HG03442 (cell line): ENCODE results near the gene TM4SF4.

Experiments
- ATAC-seq: cut with Tn5 transposase; IDR thresholded peaks from one replicate; pipeline ENCODE4 v1.9.1; 2021; ENCODE audit warnings: mild to moderate bottlenecking, moderate library complexity; ENCODE audit not compliant: unreplicated experiment

TM4SF4 gene

DNA sequence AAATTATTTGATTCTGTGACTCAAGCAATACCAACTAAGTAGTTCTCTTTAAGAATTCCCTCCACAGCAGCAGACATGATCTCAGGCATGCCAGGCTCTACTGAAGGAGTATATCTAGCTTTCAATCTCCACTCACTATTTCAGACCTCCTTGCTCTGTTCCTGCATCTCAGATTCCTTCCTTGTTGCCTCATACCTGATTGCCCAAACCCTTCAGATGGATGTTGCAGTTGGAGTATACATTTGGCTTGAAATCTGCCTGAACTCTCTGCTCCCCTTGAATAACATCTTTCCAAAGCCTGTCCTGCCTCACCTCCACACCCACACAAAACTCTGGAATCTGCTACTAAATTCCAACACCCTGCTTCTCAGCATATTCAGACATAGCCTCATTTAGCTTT lies 19.8 kb upstream of the TM4SF4 start:
- ATAC-seq: no peak

DNA sequence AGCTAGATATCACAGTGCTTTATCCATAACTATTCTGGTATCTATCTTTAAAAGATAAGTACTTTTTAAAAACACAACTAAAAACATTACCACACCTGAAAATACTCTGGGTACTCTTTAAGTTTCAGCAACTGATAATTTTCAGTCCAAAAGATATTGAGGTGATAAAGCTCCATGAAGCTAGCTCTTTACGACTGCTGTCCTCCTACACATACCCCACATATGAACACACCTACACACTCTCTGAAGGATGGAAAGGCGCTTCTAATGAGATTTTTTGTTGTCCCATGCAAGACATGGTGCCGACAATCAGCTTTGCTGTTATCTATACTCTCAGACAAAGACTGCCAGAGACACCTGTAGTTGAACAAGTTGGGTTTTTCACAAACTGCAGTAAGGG lies 19.1 kb upstream of the TM4SF4 start:
- no peak for ATAC-seq

DNA sequence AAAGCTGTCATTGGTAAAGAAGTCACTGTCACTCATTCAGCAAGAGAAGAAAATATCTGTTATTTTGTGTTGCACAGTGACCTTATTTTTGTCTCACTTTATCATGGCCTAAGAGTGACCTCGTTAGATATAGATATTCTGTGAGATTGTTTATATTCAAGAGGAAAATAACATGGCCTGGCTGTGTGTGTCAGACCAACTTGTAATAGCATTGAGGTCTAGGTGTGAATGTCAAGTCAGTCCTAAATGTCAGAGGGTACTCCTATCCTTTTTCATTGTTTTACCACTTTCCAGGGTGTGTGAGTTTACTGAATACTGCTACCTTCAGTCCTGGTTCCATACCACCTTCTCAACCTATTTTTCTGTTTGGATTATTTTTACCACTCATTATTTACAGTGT lies 18.5 kb upstream of the TM4SF4 start:
- ATAC-seq: no peak

DNA sequence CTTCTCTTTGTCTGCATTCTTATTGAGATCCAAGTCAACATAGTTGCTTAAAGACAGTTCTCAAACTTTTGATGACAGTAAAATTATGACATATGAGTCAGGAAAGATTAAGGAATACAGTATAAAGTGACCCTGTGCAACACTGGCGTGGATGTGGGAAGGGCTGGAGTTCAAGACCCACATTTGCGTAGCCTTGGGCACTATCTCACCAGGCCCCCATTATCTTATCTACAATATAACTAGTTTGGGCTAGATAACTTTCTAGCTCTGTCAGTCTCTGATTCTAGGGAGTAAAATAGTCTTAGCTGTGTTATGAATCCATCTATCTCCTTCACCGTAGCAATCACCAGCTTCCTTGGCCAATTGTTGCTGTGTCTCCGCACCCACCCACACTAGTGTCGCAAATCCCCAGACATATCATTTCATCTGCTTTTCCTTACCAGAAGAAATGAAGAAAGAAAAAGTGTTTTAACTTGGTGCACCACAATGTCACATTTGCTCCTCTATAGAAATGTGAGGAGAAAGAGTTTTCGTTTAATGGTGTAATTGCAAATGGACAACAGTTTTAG lies 14.9 kb upstream of the TM4SF4 start:
- ATAC-seq: no peak

DNA sequence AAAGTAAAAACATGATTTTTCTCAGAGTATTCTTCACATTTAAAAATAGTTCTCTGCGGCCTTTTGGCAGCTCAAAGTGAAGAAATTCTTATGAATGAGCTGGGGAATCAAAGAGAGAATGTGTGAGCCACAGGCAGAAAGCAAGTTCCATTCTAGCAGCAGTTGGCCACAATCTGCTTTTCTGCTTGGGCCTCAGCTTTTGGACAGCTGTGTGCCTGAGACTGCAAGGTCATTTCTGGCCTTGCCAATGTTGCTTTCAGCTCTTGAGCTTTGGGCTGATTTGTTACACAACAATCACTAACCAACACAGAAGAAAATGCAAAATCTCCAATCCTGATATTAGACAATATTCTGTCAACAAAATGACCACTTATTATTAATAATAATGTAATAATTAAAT lies 14.4 kb upstream of the TM4SF4 start:
- ATAC-seq: no peak

DNA sequence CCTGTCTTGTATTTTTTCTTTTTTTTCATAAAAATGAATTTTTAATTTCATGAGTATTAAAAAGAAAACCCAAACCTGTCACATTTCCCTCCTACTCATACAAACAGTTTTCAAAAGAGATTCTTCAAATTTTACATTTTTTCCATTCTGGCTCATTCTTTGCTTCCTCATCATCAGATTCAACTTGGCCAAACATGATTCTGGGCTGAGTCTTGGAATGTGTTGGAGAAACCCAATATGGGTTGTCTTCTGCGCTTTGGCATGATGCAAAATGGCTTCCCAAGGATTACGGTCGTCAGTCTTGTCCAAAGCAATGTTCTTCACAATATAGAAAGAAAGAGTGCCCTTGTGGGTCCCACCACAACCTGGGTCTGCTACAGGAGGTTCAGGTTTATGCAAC lies 12.4 kb upstream of the TM4SF4 start:
- no peak for ATAC-seq

DNA sequence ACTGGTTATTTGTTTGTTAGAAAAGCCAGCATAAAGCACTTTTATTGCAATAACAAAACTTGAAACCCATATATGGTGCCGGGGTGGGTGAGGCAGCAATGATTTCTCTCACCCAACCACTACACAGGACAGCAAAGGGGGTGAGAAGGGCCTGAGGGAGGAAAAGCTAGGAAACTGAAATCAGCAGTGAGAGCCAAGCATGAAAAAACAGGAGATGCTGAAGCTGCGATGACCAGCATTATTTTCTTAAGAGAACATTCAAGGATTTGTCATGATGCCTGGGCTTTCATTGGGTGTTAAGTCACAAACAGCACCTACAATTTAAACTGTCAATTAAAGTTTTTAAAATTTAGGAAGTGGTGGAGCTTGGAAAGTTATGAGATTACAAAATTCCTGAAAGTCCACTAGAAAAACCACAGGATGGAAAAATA lies 11.9 kb upstream of the TM4SF4 start:
- no peak for ATAC-seq

DNA sequence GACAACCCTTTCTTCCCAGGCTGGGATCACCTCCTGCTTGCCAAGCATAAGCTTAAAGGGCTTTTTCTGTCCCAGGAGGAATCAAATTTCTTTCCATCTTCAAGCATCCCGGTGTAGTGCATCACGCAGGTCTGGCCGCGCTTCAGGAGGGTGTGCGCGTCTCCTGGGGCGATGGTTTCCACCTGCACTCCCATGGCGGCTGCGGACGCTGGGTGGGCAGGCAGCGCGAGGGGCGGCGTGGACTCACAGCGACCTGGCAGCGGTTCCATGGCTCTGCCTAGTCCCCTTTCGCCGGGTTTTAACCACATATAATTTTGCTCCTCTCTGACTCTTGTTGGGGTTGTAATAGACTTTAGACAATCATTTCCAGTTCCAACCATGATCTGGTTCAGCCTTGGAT lies 10.6 kb upstream of the TM4SF4 start:
- no peak for ATAC-seq

DNA sequence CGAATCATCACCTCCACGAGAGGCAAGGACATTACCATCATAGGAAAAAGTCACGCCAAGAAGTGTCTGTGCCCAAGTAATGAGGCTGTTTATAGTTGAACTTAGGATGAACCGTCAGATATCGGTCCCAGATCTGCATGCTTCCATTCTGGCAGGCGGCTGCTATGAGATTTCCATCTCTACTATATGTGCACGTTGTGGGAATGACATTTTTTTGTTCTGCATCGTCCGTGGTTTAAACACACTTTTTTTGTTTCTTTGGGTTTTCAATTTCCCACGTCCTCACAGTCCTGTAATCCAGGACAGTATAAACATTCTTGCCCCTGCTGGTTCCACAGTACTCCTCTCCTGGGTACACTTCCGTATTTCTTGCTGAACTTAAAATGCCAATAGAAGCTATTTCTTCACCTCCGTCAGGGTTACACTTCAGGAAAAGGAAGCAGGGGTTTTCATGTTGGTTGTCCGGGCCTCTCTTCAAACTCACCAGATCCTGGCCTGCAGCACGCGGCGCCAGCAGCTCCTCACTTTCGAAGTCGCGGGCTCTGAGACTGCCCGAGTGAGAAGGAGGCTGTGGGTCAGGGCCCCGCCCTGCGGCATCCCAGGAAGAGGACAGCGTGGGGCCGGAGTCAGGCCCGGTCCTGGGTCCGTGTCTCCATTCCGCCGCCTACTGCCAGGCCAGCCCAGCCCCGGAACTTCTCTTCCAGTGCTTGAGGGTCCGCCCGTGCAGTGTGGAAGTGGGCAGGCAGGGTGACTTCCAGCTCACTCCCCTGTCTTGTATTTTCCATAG lies 9.8 kb upstream of the TM4SF4 start:
- no peak for ATAC-seq

DNA sequence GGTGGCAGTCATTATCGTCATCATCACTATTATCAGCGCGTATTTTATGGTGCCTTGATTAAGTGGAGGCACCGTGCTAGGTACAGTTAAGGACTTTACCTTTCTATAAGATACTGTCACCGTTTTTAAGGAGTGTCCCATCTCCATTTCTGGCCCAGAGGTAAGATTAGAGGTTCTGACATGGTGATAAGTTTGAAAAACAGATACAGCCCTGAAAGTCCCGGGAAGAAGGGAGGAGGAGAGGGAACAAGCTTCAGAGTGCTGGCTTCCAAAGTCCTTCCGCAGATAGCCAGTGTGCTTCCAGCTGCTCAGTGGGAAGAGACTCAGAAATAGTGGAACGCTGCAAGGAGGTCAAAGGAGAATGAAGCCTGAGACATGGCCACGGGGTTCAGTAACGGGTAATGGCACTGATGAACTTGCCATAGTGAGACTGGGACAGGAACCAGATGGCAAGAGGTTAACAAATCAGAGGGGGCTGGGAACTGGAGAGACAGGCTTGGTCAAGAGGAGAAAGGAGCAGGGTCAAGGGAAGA lies 9.1 kb upstream of the TM4SF4 start:
- no peak for ATAC-seq

DNA sequence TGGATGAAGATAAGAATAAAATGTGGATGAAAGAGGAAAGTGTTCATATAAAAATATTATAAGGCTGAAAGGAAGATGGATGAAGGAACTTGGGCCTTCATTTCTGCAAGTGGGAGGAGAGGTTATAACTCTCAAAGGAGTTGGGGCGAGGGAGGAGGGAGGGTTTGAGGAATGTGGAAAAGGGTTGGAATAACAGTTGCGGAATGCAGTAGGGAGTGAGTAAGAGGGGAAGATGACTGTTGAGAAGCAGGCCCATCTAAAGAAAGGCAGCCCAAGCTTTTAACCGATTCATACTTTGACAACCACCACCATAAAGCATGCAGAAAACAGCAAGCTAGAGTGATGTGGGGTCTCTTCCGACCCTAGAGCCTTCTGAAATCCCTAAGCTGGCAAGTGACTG lies 8.3 kb upstream of the TM4SF4 start:
- no peak for ATAC-seq

DNA sequence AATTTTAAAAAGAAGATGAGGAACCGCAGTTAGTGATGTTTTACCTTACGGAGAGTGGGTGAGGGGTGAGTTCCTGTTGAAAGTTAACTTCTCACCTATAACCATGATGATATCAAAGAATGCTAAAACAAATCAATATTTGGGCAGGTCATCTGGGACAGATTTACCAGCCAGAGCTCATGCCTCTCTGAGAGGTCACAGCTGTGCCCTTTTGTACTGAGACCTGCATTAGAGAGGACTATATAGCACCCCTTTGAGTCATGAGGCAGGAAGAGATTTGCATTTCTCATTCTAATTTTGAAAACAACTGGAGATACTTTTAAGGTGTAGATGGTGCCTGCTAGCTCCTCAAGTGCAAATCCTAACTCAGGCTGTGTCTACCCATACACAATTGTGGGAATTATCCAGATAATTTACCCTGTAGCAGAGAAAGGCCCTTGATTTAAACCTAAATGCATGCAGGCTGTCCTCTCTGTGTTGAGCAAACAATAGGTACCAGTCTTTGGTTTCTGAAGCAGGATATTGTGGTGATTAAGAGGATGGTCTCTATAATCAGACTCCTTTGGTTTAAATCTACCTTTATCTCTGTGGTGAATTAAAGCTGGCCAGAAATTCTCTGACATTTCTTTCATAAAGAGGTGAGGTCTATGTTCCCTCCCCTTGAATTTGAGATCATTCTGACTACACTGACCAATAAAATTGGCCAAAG lies 5.8 kb upstream of the TM4SF4 start:
- peak; percentile 95 for ATAC-seq

DNA sequence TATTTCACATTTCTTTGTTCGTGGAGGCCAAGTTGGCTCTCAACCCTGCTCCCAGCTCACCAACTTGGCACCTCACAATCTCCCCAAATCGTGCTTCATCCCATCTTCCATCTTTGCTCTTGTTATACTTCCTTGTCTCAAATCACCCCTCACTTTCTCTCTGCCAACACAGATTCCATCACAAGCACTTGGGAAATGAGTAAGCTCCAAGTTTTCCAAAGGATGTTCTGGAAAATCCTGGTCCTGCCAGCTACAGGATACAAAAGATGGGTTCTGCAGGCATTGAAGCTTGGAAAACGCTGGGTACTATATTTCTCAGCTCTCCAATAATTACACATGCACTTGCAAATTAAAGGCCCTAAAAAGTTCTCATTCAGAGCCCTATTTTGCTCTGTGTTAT lies 4.1 kb upstream of the TM4SF4 start:
- ATAC-seq: no peak

DNA sequence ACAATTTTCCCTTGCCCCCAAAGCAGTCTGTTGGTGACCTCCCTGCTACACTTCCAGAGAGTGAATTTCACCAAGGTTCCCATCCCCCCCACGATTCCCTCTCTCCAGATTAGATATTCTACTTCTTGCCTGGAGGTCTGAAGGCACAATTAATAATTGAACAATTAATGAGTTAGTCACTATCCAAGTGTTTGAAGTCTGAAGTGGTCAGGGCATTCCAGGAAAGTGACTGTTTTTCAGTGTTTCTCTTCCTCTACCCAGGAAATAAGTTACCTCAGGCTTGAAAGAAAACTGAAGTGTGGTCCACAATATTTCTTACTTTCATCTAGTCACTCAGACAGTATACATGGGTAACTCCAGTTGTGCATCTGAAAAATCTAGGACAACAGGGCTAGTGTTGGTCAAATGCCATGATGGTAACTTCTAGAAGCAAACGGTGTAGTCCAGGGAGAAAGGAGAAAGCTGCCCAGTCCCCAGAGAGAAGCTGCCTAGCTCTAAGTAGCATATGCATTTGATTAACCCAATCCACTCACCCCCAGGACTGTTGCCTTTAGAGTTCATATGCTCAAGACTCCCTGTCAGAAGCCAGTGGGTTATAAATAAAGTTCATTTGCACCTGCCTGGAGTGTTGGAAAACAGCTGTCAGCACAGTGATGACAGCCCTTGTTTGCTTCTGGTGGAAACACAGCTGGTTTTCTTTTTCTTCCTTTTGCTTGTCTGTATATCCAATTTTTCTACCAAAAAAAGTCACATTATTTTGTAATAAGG lies 2.3 kb upstream of the TM4SF4 start:
- ATAC-seq: no peak

DNA sequence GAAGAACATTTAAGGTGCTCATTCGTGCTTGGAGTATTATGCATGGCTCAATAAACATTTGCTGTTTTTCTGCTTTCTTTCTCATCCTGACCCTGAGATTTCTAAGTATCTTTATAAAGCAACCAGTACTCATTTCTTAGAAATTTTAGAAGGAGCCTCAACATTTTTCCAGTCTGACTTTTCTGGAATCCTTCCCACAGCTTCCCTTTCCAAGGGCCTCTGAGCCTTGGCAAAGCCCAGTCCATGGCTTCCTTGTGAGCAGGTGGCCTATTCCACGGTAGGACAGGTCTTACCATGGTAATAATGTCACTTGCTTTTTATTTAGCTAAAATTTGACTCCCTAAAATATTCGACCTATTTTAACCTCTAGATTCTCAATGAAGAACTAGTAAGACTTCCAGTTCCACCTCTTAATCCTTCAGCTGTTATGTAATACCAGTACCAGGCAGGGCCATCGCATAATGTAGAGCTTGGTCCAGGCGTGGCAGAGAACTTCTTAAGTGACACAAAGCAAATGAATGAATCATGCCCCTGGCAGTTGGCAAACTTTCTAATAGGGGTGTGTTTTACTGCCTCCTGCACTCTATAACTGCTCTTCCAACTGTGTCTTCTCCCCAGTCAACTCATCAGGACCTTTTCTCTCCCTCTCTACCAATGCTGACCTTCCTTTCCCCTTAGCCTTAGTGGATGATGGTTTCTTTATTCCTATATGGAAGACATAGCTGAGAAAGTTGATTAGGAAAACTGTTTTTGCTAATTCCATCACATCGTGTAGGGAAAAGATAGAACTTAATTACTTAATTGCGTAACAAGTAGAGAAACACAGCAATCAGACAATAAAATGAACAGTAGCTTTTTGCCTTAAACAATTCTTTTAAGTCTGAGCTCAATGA lies 894 bp upstream of the TM4SF4 start:
- no peak for ATAC-seq

DNA sequence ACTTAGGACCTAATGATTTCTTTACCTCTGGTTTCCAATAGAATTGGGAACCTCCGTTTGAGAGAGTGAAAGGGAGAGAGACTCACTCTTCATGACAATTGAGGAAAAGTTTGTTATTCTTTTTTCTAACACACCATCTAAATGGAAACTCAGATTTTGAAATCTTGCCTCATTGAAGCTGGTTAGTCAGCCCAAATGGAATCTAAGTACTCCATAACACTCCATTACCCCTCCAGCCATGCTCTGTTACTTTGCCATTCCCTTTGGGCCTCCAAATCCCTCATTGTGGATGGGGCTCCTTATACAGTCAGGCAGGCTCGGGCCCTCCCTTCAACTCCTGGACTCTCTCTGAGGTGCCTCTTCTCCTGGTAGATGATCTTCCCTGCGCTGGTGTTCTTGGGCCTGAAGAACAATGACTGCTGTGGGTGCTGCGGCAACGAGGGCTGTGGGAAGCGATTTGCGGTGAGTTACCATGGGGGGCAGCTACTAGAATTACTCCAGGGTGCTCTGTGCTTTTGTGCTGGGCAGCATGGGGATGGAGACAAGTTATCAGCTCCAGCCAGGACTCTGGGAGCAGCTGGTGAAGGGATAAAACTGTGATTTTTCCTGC lies 1.1 kb downstream of the TM4SF4 start:
- ATAC-seq: no peak

DNA sequence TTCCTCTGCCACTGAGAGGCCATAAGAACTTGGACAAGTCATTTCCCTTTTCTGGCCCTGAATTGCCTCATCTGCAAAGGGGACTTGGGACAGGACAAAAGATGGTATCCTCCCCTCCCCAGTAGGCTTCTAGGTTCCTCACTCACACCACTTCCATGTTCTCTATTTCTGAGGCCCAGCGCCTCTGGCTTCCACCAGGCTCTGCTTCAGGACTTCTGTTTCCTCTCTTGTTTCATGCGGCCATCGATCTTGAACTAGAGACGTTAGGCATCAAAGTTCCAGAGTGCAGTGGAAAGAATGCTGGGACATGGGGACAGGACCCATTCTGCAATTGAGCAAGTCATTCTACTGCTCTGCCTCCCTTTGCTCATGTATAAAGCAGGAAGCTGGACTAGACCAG lies 1.7 kb downstream of the TM4SF4 start:
- ATAC-seq: no peak

DNA sequence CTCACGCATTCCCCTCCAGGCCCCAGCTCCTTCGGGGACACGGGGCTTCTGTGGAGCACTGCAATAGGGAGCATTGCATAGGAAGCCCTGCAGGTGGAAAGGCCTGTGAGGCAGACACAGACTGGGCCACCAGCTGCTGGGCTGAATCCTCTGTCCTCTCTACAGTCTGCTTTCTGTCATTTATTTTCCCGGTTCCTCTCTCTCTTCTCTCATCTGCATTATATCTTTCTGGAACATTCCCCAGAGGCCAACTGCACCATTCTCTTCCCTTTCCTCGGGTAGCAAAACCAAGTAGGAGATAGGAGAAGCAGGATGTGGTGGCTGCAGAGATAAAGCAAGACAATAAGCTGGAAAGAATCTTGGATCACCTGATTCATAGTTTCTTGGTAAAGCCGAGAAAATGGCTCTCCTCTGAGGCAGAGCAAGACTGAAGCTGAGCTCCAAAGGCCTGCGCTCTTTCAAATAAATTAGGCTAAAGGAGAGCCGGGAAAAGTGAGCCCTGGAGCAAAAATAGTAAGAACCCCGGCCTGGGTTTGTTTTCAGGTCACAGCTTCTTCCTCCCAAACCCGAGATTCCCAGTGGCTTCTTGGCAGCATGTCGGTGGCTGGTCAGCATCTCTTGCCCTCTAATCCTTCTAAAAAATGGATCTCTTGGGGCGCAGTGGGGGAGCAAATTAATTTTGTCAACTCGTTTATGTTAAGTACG lies 5.3 kb downstream of the TM4SF4 start:
- ATAC-seq: no peak

DNA sequence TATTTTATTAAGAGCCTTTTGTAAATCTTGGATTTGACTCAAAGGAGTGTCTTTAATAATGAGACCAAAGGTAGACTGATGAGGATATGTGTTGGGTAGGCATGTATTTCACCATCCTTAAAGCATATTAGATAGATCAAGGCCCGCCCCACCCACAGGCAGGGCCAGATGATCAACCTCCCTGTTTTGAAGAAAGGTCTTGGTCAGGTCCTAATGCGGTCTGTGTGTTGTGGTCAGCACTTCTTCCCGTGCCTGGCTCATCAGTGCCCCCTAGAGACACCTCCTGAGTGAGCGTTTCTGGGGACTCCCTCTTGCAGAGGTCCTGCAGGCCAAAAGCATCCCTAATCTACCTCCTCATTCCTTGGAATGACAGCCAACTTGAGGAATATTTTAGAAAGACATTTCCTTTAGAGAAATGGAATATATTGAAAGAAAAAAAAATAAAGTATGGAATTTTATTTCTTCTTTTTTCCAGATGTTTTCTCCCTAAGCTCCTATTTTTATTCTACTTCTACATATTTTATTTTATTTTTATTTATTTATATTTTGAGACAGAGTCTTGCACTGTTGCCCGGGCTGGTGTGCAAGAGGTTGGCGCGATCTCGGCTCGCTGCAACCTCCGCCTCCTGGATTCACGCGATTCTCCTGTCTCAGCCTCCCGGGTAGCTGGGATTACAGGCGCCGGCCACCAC lies 6.0 kb downstream of the TM4SF4 start:
- peak; percentile 94 for ATAC-seq
